ENCODE results near the gene VAMP2. TPM values are rescaled to one million over a fixed set of nuclear protein-coding genes. Genes with fewer than 3 reads are reported as not detected.

Gene VAMP2
- total and polyA plus RNA-seq, 9 of the 15 experiments (the other 6 are each of a cell fraction or from before 2014, with no cell fraction given) = 2.3 to 31.8 (median 6.0) TPM

- TF ChIP-seq ZNF318 (IDR thresholded peaks at IDR 0.05; ENCODE audit: borderline replicate concordance in 1 of 2, low read depth in 1 of 2) (peak in 1 of 2 experiments; percentile 77; a peak in 1 of 4 replicates), ZNF444 (CRISPR knock-in tag; IDR thresholded peaks at IDR 0.05) (no peak), TRIM24 (IDR thresholded peaks at IDR 0.05) (no peak), FOXM1 (IDR thresholded peaks at IDR 0.05; ENCODE audit: low read depth) (no peak), FOXM1 (CRISPR knock-in tag; IDR thresholded peaks at IDR 0.05; ENCODE audit: low read depth) (no peak), SRSF7 (optimal IDR thresholded peaks at IDR 0.05; ENCODE audit: low read depth, low read length) (no peak), ZNF507 (tag; conservative IDR thresholded peaks at IDR 0.05) (no peak), ZFX (CRISPR knock-in tag; IDR thresholded peaks at IDR 0.05) (no peak; the same call in 1 of the 2 replicates), ZNF639 (CRISPR knock-in tag; conservative IDR thresholded peaks at IDR 0.05 in 1 of 2, IDR thresholded peaks at IDR 0.05 in 1 of 2) (peak in 1 of 2 experiments; percentile 52; a peak in 1 of 4 replicates), PHF20 (IDR thresholded peaks at IDR 0.05; ENCODE audit: partially characterized antibody) (no peak)
- TF ChIP-seq, protein P1, sequence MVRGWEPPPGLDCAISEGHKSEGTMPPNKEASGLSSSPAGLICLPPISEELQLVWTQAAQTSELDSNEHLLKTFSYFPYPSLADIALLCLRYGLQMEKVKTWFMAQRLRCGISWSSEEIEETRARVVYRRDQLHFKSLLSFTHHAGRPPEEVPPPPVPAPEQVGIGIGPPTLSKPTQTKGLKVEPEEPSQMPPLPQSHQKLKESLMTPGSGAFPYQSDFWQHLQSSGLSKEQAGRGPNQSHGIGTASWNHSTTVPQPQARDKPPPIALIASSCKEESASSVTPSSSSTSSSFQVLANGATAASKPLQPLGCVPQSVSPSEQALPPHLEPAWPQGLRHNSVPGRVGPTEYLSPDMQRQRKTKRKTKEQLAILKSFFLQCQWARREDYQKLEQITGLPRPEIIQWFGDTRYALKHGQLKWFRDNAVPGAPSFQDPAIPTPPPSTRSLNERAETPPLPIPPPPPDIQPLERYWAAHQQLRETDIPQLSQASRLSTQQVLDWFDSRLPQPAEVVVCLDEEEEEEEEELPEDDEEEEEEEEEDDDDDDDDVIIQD (CRISPR knock-in tag; IDR thresholded peaks at IDR 0.05) = no peak
Observed at GRCh38 chr17:8163978-8164814, 1.4 kb upstream of the VAMP2 start (continued).
